GM18526 (cell line): ENCODE data around the gene SLC35D2.

Source experiments
- POLR2A ChIP-seq: IDR thresholded peaks from 3 replicates; pipeline ENCODE4 v1.6.1; 2011; ENCODE audit not compliant: insufficient read length; ENCODE audit errors: extremely low read depth

Gene SLC35D2

DNA sequence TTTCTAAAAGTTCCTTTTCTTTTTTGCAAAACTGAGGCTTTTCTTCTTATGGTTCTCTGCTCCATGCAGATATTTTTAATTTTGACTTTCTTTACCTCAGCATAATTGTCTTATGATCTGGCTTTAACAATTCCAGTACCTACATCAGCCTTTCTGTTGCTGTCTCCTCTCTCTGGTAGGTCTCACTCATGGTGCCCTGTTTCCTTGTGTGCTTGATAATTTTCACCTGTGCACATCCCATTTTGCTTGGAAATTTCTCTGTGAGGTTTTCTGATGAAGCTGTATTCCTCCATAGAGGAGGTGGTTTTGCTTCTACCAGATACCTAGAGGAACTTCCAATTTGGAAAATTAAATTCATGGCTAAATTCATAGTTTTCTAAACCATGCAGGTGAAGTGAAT lies 79.3 kb downstream of the SLC35D2 start:
- no peak for TF ChIP-seq POLR2A

DNA sequence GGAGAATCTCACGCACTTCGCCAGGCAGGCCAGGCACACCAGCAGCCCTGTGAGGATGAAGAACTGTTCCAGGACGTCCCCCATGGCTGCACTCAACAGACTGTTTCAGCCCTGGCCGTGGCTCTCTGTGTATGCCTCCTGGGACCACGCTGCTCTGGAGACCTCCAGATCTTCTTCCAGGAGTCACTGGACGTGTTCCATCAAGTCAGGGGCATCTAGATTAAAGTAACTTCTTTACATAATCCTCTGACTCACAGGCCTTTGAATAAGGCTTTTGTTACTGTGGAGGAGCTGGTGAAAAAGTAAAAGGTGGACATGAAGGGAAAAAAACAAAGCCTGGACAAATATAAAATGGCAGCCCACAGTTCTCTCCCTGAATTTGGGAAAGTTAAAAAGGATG lies 81.5 kb downstream of the SLC35D2 start, which contains the start of gene HSD17B3:
TSS of gene HSD17B3 (minus strand) at position 156 of the 400 bp plus-strand sequence. CDS start at position 84, 72 bp downstream.
- TF ChIP-seq POLR2A = no peak

DNA sequence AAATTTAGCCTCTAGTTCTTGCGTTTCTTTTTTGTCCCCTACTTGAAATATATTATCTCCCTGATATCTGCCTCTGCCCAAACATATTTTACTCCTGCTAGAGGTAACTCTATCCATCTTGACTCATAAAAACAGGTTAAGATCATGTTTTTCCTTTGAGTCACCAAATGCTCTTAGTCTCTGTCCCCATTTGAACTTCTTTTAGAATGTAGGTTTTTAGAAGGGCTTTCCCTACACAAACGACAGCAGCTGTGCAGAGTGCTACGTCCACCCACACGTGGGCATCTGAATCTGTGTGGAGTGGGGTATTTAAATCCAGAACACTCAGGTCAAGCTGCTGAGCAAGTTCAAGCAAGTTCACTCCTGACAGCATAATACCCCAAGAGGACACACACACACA lies 83.7 kb downstream of the SLC35D2 start:
- no peak for TF ChIP-seq POLR2A

DNA sequence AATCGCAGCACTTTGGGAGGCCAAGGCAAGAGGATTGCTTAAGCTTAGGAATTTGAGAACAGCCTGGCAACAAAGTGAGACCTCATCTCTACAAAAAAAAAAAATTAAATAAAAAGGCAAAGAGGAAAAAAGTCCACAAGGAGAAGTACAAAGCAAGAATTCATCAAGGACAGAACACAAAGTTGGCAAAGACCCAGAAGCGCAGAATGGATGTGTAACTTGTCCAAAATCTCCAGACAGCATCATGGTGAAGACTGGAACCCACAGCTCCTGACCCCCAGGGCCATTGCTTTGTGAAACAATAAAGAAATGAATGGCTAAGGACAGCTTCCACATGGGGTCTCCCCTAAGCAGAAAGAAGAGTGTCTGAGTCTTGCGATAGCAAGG lies 89.4 kb downstream of the SLC35D2 start:
- no peak for TF ChIP-seq POLR2A

DNA sequence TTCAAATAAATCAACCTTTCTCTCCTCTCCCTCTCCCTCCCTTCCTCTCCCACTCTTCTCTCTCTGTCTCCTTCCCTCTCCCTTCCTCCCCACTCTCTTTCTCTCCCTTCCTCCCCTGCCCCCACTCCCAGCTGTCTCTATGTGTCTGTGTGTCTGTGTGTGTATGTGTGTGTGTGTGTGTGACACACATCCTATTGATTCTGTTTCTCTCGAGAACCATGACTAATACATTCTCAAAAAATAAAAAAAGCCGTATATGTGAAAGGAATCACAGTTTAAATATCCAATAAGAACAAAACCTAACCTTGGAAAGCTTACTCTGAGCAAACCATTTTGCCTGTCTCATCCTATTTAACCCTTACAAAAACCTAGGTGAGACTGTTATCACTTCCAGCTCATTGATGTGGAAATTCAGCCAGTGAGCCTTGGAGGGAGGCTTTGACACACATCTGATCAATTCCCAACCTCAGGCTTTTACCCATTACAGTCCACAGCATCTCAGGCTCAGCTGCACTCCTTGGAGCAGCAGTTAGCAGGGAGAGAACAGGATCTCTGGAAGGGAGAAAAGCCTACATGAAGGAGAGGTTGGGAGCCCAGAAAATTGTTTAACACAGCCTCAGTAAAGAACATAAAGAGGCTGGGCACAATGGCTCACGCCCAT lies 89.9 kb downstream of the SLC35D2 start:
- no peak for TF ChIP-seq POLR2A

DNA sequence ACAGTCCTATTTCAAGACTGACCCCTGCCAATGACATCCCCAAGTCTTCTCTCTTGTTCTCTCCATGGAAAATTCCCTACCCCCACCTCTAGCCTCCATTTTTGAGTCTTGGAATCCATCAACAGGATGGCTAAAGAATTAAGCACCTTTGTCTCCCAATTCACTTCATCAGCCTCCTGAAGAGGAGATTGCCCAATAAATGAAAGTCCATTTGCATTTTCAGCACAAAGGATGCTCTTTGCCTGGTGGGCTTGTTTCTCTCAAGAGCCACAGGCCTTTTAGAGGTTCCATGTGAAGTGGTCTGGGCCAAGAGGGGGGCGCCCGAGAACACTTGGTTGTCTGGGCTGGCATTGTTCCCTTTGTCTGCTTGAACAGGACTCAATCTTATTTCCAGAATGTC lies 94.1 kb downstream of the SLC35D2 start:
- TF ChIP-seq POLR2A = no peak

DNA sequence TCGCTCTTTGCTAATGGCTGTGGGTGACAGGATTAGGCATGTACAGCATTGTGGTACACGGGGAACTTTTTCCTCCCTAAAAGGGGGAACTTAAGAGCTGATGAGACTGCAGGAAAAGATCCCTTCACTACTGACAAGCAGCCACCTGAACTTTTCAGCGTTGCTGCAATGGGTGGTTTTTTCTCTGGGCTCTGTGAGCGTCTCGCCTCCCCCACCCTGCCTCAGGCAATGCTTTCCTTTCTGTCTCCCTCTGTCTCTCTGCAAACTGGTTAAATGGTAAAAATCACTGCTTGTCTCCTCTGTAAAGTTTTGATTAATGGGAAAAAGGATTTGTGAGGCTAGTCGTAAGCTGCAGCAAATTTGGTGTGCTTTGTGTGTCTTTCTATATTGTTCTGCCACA lies 101.9 kb downstream of the SLC35D2 start:
- no peak for TF ChIP-seq POLR2A

DNA sequence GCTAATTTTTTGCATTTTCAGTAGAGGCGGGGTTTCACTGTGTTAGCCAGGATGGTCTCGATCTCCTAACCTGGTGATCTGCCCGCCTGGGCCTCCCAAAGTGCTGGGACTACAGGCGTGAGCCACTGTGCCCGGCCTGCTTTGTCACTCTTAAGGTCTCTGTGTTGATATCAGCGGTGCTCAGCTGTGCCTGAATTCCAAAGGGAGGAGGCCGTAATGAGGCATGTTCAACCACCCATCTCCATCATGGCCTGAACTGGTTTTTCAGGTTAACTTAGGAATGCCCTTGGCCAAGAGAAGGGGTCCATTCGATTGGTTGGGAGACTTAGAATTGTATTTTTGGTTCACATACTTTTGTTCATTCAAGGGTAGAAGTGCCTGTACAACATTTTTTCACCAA lies 103.6 kb downstream of the SLC35D2 start:
- no peak for TF ChIP-seq POLR2A

DNA sequence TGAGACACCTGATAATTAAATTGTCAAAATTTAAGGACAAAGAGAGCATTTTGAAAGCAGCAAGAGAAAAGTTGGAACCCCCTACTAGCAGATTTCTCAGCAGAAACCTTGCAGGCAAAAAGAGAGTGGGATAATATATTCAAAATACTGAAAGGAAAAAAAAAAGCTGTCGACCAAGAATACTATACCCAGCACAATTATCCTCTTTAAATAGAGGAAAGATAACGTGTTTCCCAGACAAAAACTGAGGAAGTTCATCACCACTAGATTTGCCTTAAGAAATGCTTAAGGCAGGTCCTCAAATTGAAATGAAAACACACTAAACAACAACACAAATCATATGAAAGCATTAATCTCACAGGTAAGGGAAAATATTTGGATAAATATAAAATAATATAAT lies 108.6 kb downstream of the SLC35D2 start:
- TF ChIP-seq POLR2A = no peak
